Chondrocyte (in vitro differentiated cells): Measurements from ENCODE around the gene KLHDC10. TPM values are rescaled to one million over a fixed set of nuclear protein-coding genes. Genes with fewer than 3 reads are reported as not detected.

Source experiments
- DNase-seq: peaks from one replicate; pipeline ENCODE4 v3.0.0; 2021; ENCODE audit warnings: mixed read lengths, low spot score
- H3K27ac Mint-ChIP-seq: one replicate; pipeline ENCODE4 v1.8.0; 2021; ENCODE audit warnings: mild to moderate bottlenecking, moderate library complexity, mixed read lengths; ENCODE audit not compliant: unreplicated experiment
- H3K27me3 Mint-ChIP-seq: 2 replicates; pipeline ENCODE4 v1.8.0; 2021; ENCODE audit warnings: low read depth, mixed read lengths
- H3K36me3 Mint-ChIP-seq: 2 replicates; pipeline ENCODE4 v1.8.0; 2021; ENCODE audit warnings: low read depth, mixed read lengths
- H3K4me1 Mint-ChIP-seq: 2 replicates; pipeline ENCODE4 v1.8.0; 2021; ENCODE audit warnings: low read depth, mild to moderate bottlenecking, mixed read lengths
- H3K4me3 Mint-ChIP-seq: one replicate; pipeline ENCODE4 v1.8.0; 2021; ENCODE audit warnings: mild to moderate bottlenecking, moderate library complexity, mixed read lengths; ENCODE audit not compliant: unreplicated experiment
- H3K9me3 Mint-ChIP-seq: 2 replicates; pipeline ENCODE4 v1.8.0; 2021; ENCODE audit warnings: low read depth, mixed read lengths
- total RNA-seq: library from RNA; stranded (reverse); gene quantifications from 3 replicates; pipeline ENCODE4 v1.2.1, GENCODE V29; 2021
- TF ChIP-seq, protein P1 (sequence below): fragments of 200-600 bp; sonication (generic); IDR thresholded peaks from 2 replicates; pipeline ENCODE4 v1.5.0; 2021; ENCODE audit warnings: antibody characterized with exemption, mild to moderate bottlenecking, moderate library complexity

Gene KLHDC10
- total RNA-seq, 1 donor from 2014 or later, result 28.0 TPM

GRCh38 chr7:130140551-130141160, 70.3 kb downstream of the KLHDC10 start:
- Mint-ChIP-seq H3K9me3 (no peaks in the 10 kb centered on the region), H3K27ac (peak overlapping the region; percentile 22), H3K36me3 (peaks cover 9% of the 10 kb centered on the region), H3K4me1 (peaks cover 22% of the 10 kb centered on the region), H3K27me3 (no peaks in the 10 kb centered on the region), H3K4me3 (no peak overlapping the region)
- TF ChIP-seq, protein P1, sequence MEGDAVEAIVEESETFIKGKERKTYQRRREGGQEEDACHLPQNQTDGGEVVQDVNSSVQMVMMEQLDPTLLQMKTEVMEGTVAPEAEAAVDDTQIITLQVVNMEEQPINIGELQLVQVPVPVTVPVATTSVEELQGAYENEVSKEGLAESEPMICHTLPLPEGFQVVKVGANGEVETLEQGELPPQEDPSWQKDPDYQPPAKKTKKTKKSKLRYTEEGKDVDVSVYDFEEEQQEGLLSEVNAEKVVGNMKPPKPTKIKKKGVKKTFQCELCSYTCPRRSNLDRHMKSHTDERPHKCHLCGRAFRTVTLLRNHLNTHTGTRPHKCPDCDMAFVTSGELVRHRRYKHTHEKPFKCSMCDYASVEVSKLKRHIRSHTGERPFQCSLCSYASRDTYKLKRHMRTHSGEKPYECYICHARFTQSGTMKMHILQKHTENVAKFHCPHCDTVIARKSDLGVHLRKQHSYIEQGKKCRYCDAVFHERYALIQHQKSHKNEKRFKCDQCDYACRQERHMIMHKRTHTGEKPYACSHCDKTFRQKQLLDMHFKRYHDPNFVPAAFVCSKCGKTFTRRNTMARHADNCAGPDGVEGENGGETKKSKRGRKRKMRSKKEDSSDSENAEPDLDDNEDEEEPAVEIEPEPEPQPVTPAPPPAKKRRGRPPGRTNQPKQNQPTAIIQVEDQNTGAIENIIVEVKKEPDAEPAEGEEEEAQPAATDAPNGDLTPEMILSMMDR, result no peak
- DNase-seq, result no peak

DNA sequence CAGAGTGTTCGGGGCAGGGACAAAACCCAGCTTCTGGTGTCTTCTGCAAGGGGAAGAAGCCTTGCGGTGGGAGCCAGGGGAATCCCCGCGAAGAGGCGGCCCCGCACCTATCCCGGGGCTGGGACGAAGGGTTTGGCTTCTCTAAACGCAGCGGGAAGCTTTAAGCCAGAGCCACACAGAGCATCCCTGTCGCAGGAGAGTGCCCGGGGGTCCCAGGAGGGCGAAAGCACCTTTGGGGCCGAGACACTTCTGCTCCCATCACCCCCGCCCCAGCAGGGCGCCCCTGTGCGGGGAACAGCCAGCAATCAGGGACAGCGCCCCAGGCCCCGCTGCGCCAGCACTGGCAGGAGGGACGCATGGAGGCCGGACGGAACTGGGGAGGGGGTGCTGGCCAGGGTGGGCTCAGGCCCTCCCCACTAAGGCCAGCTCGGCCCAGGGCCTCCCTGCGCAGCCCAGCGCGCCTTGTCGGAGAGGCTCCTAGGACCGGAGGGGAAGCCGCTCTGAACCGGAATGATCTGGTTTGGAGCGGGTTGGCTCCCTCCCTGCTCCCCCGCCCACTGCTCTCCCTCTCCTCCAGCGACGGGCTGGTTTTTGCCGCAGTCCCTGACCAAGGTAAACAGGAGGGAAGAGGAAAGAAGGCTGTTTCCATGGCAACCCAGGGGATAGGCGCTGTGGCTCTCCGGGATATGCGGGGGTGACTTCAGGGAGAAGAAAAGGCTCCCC, 71.0 kb downstream of the KLHDC10 start:
- TF ChIP-seq, protein P1, result no peak
- Mint-ChIP-seq H3K36me3 (peaks cover 7% of the 10 kb centered on the region), H3K27ac (peak overlapping the region; percentile 82), H3K4me3 (peak overlapping the region; percentile 45), H3K9me3 (no peaks in the 10 kb centered on the region), H3K4me1 (peaks cover 25% of the 10 kb centered on the region), H3K27me3 (no peaks in the 10 kb centered on the region)
- DNase-seq, result no peak

DNA sequence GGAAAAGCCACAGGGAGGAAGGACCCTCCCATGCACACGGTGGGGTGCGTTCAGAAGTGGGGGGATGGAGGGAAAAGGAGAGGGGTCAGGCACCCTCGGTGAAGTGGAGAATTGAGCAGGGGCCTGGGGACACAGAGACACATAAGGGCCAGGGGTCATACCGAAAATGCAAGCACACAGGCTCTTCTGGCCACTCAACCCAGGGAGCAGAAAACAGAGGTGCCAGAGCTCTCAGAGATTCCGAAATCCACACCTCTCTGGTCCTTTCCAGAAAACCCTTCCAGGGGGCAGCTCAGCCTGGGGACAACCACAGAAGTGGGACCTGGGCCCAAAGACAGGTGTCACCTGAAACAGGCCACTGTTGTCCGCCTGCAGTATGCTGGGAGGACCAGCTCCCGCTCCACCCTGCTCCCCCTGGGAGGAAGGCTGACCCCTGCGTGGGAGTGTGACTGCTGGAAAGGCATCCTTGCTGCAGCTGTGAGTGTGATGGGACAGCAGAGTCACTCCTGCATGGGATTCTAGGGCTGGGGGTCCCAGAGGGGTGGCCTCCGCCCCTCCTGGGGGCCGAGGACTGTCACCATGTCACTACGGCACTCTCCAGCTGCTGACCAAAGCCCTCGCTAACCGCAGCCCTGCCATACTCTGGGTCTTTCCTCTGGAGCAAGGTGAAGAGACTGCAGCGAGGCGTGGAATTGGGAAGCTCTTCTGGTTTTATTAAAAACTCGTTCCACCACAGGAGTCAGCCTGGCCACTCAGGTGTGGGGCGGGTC, 71.7 kb downstream of the KLHDC10 start:
- Mint-ChIP-seq H3K4me3 (peak overlapping the region; percentile 45), H3K27me3 (no peaks in the 10 kb centered on the region), H3K36me3 (peaks cover 7% of the 10 kb centered on the region), H3K27ac (peak overlapping the region; percentile 82), H3K9me3 (no peaks in the 10 kb centered on the region), H3K4me1 (peaks cover 25% of the 10 kb centered on the region)
- DNase-seq, result no peak
- TF ChIP-seq, protein P1, result no peak

GRCh38 chr7:130142654-130143333, 72.5 kb downstream of the KLHDC10 start:
- no peak for DNase-seq
- no peaks in the 10 kb centered on the region for H3K27me3 Mint-ChIP-seq
- no peaks in the 10 kb centered on the region for H3K9me3 Mint-ChIP-seq
- H3K27ac Mint-ChIP-seq, result no peak overlapping the region
- TF ChIP-seq, protein P1, result no peak
- peaks cover 6% of the 10 kb centered on the region for H3K36me3 Mint-ChIP-seq
- peaks cover 25% of the 10 kb centered on the region for H3K4me1 Mint-ChIP-seq
- no peak overlapping the region for H3K4me3 Mint-ChIP-seq

GRCh38 chr7:130143334-130143732, 73.0 kb downstream of the KLHDC10 start:
- no peaks in the 10 kb centered on the region for H3K27me3 Mint-ChIP-seq
- H3K4me3 Mint-ChIP-seq, result no peak overlapping the region
- H3K4me1 Mint-ChIP-seq, result peaks cover 25% of the 10 kb centered on the region

More at GRCh38 chr7:130143334-130143732, 73.0 kb downstream of the KLHDC10 start:
- Mint-ChIP-seq H3K36me3 (peaks cover 6% of the 10 kb centered on the region), H3K9me3 (no peaks in the 10 kb centered on the region), H3K27ac (no peak overlapping the region)
- TF ChIP-seq, protein P1, result no peak
- DNase-seq, result no peak
